ENCODE data around the gene MROH7. TPM values are rescaled to one million over a fixed set of nuclear protein-coding genes. Genes with fewer than 3 reads are reported as not detected.

The MROH7 gene
- polyA plus RNA-seq, 5 donors, result 10.1 to 16.2 (median 11.4) TPM

DNA sequence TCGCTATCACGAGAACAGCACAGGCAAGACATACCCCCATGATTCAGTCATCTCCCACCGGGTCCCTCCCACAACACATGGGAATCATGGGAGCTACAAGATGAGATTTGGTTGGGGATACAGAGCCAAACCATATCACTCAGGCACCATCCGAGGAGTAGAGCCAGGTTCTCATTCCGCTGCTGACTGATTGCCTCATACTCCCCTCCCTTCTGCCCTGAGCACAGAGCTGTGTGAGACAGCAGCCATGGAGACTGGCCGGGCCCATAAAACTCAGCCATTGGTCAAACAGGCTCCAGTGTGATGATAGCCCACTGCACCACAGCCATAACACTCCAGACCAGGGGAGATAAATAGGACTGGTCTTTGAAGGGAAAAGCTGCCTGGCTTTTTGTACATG, 96.7 kb downstream of the MROH7 start:
- no peak for DNase-seq

DNA sequence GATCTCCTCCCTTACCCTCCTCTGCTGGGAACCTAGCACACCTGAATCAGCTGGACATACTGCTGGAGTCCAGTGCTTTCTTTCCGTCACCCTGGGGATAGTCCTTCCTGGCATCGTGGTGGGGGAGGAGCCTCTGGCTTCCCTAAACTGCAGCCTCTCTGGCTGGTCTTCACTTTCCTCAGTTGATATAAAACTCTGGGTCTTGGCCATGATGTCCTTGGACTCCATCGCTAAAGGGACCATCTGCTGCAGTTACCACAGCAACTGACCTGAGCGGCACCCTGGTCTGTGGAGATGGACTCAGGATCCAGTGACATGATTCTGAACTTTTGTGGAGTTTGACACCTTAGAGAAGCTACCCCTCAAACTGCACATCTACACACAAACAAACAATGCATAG, 99.9 kb downstream of the MROH7 start:
- no peak for DNase-seq

DNA sequence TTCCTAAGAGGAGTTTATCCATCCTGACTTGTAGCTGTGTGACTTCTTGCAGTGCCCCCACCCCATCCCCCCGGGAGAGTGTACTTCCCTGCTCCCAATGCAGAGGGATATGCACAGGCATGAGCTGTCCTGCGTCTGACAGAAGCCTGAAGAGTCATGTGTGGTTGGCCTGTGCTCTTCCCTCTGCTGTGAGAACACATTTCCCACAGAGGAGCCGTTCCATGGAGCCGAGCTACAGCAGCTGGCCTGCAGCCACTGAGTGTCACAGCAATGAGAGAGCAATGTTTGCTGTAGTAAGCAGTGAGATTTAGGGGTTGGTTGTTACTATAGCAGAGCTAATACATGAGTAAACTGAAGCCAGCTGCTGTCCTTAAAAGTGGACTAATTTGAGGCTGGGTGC, 100.7 kb downstream of the MROH7 start:
- DNase-seq, result no peak

DNA sequence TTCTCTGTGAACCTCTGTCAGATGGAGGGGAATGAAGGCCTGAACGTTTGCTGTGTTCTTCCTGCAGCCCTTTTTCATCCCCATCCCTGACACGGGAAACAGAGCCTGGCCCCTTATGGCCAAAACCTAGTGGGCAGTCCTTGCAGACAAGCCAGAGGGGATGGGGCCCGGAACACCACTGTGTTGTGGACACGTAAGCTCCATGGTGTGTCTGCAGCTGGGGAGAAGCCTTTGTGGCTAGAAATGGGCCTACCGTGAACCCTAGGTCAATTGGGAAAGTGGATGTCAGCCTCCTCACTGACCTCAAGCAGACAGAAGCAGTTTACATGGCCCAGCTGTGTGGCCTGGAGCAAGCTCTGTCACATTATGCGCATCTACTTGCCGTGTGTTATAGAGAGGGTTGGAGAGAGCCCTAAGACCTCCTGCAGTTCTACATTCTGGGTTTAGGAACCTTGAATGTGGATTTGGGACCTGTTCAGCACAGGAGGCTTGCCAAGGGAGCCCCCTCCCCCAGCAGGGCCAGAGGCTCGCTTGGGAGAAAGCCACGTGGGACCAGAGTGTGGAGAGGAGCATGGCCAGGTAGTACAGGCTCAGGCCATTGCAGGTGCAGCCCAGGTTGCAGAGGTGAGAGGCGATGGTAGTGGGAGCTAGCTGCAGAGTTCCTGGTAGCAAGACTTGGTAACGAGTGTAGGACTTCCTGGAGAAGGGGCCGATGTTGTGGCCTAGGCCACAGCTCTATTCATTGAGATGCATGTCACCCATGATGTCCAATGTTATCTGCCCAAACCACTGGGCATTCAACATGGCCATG, 102.0 kb downstream of the MROH7 start:
- DNase-seq, result no peak

DNA sequence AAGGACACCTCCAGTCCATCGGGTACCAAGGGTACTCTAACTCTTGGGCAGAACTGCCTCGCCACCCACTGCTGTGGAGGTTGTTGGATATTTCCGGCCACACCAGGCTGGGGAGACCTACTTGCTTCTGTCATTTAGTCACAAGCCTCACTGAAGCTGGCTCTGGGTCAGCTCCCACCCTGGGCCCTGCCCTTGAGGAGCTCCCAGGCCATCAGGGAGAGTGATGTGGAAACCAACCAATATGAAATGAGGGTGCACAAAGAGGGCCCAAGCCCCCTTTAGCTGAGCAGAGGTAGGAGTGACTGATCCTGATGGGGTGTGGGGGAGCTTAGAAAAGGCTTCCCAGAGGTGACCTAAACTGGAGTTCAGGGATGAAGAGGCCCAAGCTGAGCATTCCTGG, 103.1 kb downstream of the MROH7 start:
- DNase-seq, result no peak

DNA sequence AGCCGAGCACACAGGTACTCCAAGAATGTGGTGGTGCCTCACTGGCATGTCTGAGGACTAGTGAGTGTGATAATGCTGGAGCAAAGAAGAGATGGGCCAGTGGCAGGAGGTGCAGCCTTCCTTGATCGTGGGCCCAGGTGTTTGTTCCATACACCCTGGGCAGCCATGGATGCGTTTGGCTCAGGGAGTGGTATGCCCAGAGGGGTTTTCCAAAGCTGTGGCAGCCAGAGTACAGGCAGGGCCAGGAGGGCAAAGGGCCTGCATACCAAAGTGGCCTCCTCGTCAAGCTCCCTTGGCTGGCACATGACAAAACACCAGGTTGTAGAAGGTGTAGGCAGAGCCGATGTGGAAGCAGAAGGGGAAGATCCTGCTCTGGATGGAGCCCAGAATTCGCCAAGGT, 103.7 kb downstream of the MROH7 start:
- DNase-seq, result no peak

DNA sequence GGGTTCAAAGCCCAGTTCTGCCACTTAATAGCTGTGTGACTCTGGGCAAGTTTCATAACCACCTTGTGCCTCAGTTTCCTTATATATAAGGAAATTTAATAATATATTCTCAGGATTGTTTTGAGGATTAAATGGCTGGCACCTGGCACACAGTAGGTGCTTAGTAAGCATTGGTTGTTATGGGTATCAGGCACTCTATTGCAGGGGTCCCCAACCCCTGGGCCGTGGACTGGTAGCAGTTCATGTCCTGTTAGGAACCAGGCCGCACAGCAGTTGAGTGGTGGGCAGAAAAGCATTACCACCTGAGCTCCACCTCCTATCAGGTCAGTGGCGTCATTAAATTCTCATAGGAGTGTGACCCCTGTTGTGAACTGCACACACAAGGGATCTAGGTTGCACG, 104.3 kb downstream of the MROH7 start:
- no peak for DNase-seq

DNA sequence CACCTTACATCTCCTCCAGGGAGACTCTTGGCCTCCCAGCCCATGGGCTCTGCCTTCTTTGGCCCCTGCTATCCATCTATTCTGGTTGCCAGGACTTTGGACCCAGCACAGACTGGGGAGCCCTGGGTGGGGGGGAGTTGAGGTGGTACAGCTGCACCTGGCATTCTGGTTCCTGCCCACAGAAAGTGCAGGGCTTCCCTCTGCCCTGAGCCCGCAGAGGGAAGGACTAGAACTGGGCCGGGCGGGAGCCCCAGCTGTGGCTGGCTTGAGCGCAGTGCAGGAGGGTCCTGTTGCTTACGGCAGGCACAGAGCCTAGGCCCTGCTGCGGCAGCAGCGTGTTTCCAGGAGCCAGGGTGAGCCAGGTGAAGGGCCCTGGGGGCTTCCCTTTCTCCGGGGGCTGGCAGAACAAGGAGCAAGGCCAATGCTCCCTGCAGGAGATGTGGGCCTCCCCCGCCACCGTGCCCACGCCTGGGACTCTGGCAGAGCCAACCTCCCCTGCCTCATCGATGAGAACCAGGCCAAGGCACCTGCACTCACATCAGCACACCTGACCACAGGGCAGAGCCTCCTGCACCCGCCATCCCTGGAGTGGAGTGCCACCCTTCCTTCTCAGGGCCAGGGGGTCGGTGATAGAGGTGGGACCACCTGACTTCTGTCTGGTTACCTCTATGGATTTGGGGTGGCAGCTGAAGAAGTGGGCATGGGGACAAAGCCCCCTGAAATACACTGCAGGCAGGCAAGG, 106.7 kb downstream of the MROH7 start:
- DNase-seq, result no peak

DNA sequence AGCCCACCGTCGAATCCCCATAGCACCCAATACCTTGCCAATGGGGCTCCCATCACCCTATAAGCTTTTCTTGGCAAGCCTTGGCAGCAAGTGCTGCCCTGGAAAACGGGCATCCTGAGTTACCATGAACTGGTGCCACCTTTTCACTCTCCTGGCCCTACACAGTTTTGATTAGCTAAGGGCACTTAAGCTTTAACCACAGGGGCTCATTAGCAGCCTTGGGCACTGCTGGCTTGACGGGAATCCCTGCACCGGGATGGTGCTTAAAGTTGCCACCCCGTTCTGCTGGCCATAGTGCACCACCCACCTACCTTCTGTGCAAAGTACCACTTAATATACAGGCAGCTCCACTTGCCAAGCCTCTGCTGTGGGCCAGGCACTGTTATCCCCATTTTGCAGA, 109.0 kb downstream of the MROH7 start:
- no peak for DNase-seq

DNA sequence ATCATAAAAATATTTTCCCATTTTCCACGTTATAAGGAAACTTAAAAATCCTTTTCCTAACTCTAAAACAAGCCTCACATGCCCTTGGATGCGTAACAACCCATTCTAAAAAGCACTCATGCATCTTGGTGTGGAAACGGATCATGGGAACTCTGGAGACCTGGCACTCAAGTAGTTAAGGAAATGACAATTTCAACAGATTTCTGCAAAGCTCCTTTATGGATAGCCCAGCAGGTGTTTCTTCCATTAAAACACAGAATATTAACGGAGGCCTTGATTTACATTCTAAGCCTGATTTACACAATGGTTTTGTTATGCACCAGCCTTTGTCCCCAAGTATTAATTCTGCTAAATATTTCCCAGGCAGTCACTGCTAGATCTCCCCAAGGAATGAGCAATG, 109.8 kb downstream of the MROH7 start:
- DNase-seq, result no peak

DNA sequence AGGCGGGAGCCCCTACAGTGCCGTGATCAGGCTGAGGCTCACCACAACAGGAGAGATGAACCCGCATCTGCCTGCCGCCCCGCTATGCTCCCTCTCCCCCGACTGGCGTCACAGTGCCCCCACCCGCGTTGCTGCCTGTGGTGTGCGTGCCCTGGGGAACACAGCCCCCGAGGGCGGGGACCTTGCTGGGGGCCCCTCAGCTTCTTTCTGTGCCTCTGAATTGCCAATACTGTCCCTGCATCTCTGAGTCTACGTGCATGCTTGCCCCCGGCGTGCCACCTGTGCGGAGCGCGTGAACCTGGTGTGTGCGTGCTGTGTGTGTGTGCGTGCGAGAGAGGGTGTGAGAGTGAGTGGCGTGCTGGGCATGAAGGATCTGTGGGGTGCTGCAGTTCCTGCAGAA, 112.5 kb downstream of the MROH7 start:
- no peak for DNase-seq

DNA sequence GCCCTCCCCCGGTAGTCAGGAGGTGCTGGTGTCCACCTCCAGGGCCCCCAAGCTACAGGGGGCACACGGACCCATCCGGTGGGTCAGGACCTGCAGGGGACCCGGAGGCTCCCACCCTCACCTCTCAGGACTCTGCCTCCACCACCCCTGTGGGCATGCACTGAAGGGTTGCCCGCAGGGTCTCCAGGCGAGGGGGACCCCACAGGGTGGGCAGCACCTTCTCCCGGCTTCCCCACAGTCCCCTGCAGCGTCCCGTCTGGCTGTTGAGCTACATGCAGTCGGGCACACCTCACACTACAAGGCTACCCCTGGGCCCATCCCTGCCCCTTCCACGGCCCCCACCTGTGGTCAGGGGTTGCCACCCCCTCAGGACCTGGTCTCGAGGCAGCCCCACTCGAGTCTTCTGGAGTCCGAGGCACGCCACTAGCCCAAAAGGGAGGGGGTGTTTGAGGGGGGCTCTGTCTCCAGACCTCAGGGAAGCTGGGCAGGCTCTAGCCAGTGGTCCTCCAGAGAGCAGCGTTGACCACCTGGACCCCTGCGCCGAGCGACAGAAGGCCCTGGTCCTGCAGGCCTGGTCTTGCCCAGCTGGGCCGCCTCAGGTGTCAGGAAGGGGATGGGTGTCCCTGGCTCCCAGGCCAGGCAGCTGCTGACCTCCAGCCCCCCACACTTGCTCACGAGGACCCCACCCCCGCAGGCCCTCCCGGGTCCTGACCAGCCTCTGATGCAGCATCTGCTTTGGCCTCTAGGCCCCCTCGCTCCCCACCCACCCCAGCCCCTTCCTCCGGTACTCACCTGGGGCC, 113.1 kb downstream of the MROH7 start:
- no peak for DNase-seq

DNA sequence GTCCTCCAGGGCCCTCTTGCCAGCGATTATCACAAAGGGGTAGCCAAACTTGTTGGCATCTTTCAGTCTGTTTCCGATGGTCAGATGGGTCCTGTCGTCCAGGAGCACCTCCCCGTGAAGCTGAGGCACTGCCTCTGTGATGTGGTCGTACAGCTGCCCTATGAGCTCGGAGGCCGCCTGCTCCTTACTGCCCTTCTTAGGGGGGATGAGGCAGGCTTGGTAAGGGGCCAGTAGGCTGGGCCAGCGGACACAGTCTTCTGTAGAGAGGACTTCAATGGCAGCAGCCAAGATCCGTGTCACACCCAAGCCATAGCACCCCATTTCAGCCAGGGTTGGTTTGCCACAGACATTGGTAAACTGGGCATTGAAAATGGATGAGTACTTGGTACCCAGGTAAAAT, 116.2 kb downstream of the MROH7 start:
- no peak for DNase-seq

DNA sequence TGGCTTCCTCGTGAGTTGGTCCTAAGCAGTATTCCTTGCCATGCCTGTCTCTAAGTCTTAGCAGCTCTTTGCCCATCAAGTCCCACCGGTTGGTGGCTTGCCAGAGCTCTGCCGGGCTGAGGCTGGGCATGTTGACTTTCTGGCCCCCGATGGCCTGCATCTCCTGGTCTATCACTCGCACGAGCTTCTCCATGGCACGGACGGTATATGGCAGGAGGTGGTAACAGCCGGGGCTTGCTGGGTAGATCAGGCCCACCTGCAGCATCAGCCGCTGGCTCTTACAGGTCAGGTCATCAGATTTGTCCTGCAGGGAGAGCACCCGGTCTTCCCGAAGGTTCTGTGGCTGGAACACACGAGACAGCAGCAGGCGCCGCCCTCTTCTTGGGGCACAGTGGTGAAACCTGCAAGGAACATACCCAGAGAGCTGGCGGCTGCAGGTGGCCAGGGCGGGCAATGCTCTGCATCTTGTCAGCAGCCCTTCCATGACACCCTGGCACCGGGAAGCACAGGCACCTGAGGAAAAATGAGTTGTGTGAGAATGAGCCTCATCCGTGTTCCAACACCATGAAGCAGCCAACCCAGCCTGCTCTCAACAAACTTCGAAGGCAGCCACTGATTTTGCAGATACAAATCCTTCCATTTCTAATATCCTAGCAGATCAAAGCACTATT, 117.2 kb downstream of the MROH7 start:
- DNase-seq, result no peak

Other genes with a start within 250 kb of the MROH7 start
- gene SSBP3, start 235.4 kb upstream of the MROH7 start, polyA plus RNA-seq (ENCODE audit: insufficient read depth in 1 of 5, insufficient read length in 5 of 5, low replicate concordance in 1 of 5), result 100 to 1,000 TPM; 106 to 119 (median 108) TPM
- 10 to 100 TPM in 2 of 5 donors, 1 to 10 TPM in 3; 8.6 to 15.1 (median 9.9) TPM for gene ACOT11, start 93.6 kb upstream of the MROH7 start, polyA plus RNA-seq (ENCODE audit: insufficient read depth in 1 of 5, insufficient read length in 5 of 5, low replicate concordance in 1 of 5)
- gene FAM151A, start 18.3 kb upstream of the MROH7 start, polyA plus RNA-seq (ENCODE audit: insufficient read depth in 1 of 5, insufficient read length in 5 of 5, low replicate concordance in 1 of 5), result under 1 TPM; 0.31 to 0.97 (median 0.57) TPM
- gene TTC4, start 74.1 kb downstream of the MROH7 start, polyA plus RNA-seq (ENCODE audit: insufficient read depth in 1 of 5, insufficient read length in 5 of 5, low replicate concordance in 1 of 5), result 10 to 100 TPM; 30.2 to 38.6 (median 35.2) TPM
- 1 to 10 TPM; 4.9 to 6.0 (median 5.4) TPM for gene PARS2, start 122.7 kb downstream of the MROH7 start, polyA plus RNA-seq (ENCODE audit: insufficient read depth in 1 of 5, insufficient read length in 5 of 5, low replicate concordance in 1 of 5)
- gene TTC22, start 159.5 kb downstream of the MROH7 start, polyA plus RNA-seq (ENCODE audit: insufficient read depth in 1 of 5, insufficient read length in 5 of 5, low replicate concordance in 1 of 5), result 1 to 10 TPM; 3.2 to 4.9 (median 4.4) TPM
- gene DHCR24, start 245.4 kb downstream of the MROH7 start, polyA plus RNA-seq (ENCODE audit: insufficient read depth in 1 of 5, insufficient read length in 5 of 5, low replicate concordance in 1 of 5), result 10 to 100 TPM; 31.5 to 63.6 (median 40.5) TPM